ENCODE measurements around the gene SAFB2.

The SAFB2 gene

DNA sequence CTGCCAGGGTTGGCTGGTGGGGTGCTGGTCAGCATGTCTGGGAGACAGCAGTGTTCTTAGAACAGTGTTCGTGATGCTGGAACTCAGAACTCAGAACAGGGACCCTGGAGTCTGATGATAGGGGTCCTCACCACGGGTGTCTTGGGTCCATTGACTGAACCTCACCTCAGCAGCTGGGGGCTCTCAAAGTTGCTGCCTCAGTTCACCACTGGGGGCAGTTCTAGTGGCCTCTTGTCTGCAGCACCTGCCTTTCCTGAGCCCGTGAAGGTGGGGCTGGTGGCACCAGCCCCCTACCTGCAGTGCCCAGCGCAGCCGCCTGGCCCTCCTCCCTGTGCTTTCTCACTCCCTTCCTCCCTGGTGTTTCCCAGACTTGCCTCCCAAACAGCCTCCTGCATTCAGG is 28.8 kb upstream of the SAFB2 start:
- Histone ChIP-seq H3K4me2 (ENCODE audit: low read length) (no peak overlapping the region), H4K20me1 (ENCODE audit: control insufficient read depth, insufficient read depth, low read depth, low read length) (no peaks in the 10 kb centered on the region), H3K4me3 (ENCODE audit: low read length) (no peak overlapping the region), H3K27ac (ENCODE audit: low read depth, low read length) (no peak overlapping the region), H3K4me1 (ENCODE audit: control insufficient read depth, low read length) (no peaks in the 10 kb centered on the region), H3K9me2 (replicated peaks; ENCODE audit: control insufficient read depth, low read length) (no peaks in the 10 kb centered on the region), H3K27me3 (ENCODE audit: control insufficient read depth, low read length) (no peaks in the 10 kb centered on the region), H3K79me2 (ENCODE audit: control insufficient read depth, low read length) (peaks cover 21% of the 10 kb centered on the region), H3K36me3 (ENCODE audit: control insufficient read depth, low read length) (peaks cover 90% of the 10 kb centered on the region), H3F3A (ENCODE audit: control insufficient read depth, insufficient read depth) (no peaks in the 10 kb centered on the region; the same call in 1 of the 2 replicates), H3K9me3 (ENCODE audit: control insufficient read depth, insufficient read depth, low read length) (no peaks in the 10 kb centered on the region)
- no peak for TF ChIP-seq EZH2phosphoT487 (IDR thresholded peaks at IDR 0.05; ENCODE audit: borderline replicate concordance, low read length)
- TF ChIP-seq, protein P1, sequence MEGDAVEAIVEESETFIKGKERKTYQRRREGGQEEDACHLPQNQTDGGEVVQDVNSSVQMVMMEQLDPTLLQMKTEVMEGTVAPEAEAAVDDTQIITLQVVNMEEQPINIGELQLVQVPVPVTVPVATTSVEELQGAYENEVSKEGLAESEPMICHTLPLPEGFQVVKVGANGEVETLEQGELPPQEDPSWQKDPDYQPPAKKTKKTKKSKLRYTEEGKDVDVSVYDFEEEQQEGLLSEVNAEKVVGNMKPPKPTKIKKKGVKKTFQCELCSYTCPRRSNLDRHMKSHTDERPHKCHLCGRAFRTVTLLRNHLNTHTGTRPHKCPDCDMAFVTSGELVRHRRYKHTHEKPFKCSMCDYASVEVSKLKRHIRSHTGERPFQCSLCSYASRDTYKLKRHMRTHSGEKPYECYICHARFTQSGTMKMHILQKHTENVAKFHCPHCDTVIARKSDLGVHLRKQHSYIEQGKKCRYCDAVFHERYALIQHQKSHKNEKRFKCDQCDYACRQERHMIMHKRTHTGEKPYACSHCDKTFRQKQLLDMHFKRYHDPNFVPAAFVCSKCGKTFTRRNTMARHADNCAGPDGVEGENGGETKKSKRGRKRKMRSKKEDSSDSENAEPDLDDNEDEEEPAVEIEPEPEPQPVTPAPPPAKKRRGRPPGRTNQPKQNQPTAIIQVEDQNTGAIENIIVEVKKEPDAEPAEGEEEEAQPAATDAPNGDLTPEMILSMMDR (IDR thresholded peaks at IDR 0.05; ENCODE audit: low read depth, low read length, poor library complexity, severe bottlenecking) = no peak

DNA sequence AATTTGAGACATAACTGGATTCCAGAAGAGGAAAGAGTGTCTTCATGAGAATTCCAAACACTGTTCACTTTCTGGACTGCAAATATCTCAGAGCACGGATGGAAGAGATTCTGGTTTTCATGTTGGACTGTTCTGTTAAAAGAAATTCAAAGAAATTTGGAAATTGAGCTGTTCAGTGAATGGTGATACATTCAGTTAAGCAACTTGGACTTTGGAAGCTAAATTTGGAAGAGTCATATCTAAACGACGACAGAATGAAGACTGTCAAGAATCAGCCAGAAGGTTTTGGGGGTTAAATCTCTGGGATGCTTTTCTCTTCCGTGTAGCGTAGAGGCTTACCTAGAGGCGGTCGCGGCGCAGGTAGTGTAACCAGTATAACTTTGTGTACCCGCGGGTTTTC is 25.9 kb upstream of the SAFB2 start:
- Histone ChIP-seq H3K9me2 (replicated peaks; ENCODE audit: control insufficient read depth, low read length) (no peaks in the 10 kb centered on the region), H3K4me2 (ENCODE audit: low read length) (no peak overlapping the region), H3F3A (ENCODE audit: control insufficient read depth, insufficient read depth) (no peaks in the 10 kb centered on the region), H4K20me1 (ENCODE audit: control insufficient read depth, insufficient read depth, low read depth, low read length) (peaks cover 13% of the 10 kb centered on the region; the same call in 1 of the 2 replicates), H3K79me2 (ENCODE audit: control insufficient read depth, low read length) (peaks cover 48% of the 10 kb centered on the region), H3K27me3 (ENCODE audit: control insufficient read depth, low read length) (no peaks in the 10 kb centered on the region), H3K4me3 (ENCODE audit: low read length) (no peak overlapping the region), H3K36me3 (ENCODE audit: control insufficient read depth, low read length) (peaks cover 92% of the 10 kb centered on the region), H3K27ac (ENCODE audit: low read depth, low read length) (no peak overlapping the region), H3K4me1 (ENCODE audit: control insufficient read depth, low read length) (no peaks in the 10 kb centered on the region), H3K9me3 (ENCODE audit: control insufficient read depth, insufficient read depth, low read length) (no peaks in the 10 kb centered on the region)
- no peak for TF ChIP-seq EZH2phosphoT487 (IDR thresholded peaks at IDR 0.05; ENCODE audit: borderline replicate concordance, low read length)
- TF ChIP-seq, protein P1 (IDR thresholded peaks at IDR 0.05; ENCODE audit: low read depth, low read length, poor library complexity, severe bottlenecking) = no peak

DNA sequence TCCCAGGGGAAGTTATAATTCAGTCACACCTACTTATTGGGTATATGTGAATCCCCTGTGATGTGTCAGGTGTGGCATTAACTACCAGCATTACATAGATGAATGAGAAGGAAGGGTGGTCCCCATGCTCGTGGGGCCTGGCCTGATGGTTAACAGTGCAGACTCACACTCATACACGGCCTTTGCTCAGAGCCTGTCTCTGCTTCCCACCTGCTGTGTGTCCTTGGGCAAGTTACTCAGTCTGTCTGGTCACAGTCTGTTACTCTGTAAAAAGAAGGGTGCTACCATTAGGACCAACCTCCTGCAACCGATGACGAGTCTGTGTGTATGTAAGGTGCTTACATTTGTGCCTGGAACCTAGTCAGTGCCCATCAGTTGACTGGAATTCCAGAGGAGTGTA is 24.1 kb upstream of the SAFB2 start:
- Histone ChIP-seq H3K4me1 (ENCODE audit: control insufficient read depth, low read length) (no peaks in the 10 kb centered on the region), H4K20me1 (ENCODE audit: control insufficient read depth, insufficient read depth, low read depth, low read length) (peaks cover 19% of the 10 kb centered on the region; the same call in 1 of the 2 replicates), H3K27ac (ENCODE audit: low read depth, low read length) (no peak overlapping the region), H3K79me2 (ENCODE audit: control insufficient read depth, low read length) (peaks cover 65% of the 10 kb centered on the region), H3F3A (ENCODE audit: control insufficient read depth, insufficient read depth) (peaks cover 6% of the 10 kb centered on the region; the same call in 1 of the 2 replicates), H3K9me2 (replicated peaks; ENCODE audit: control insufficient read depth, low read length) (no peaks in the 10 kb centered on the region), H3K4me3 (ENCODE audit: low read length) (no peak overlapping the region), H3K9me3 (ENCODE audit: control insufficient read depth, insufficient read depth, low read length) (no peaks in the 10 kb centered on the region), H3K36me3 (ENCODE audit: control insufficient read depth, low read length) (peaks cover 92% of the 10 kb centered on the region), H3K4me2 (ENCODE audit: low read length) (no peak overlapping the region), H3K27me3 (ENCODE audit: control insufficient read depth, low read length) (no peaks in the 10 kb centered on the region)
- TF ChIP-seq, protein P1 (IDR thresholded peaks at IDR 0.05; ENCODE audit: low read depth, low read length, poor library complexity, severe bottlenecking) = no peak
- no peak for TF ChIP-seq EZH2phosphoT487 (IDR thresholded peaks at IDR 0.05; ENCODE audit: borderline replicate concordance, low read length)
